Measurements from ENCODE around the gene SELENOW. TPM values are rescaled to one million over a fixed set of nuclear protein-coding genes. Genes with fewer than 3 reads are reported as not detected.

Gene SELENOW
- total and polyA plus RNA-seq, 7 donors, result 329 to 3,138 (median 1,579) TPM

DNA sequence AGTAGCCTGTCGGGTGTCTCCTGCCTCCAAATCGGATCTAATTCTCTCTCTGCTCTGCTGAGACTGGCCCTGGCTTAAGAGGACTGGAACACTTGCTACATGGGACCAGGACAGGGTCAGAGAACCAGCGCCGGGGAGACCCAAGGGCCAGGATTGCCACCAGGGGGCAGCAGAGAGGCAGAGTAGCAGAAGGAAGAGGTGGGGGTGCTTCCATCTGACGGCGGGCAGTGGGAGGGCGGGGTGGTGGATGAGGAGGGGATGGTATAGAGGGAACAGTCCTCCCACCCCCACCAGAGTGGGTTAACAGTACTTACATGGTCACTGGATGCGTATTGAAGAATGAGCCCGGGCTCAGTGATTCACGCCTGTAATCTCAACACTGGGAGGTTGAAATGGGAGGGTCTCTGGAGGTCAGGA, 11.9 kb downstream of the SELENOW start:
- Histone ChIP-seq H3K27me3 (no peaks in the 10 kb centered on the region), H3K4me3 (no peak overlapping the region), H3K9me3 (no peaks in the 10 kb centered on the region), H3K27ac (no peak overlapping the region), H3K36me3 (peaks cover 11 to 26% (median 12%) of the 10 kb centered on the region in 4 donors), H3K4me1 (peaks cover 0 to 15% (median 9%) of the 10 kb centered on the region in 4 donors)
- WGBS, 2 donors, result 7 to 10% methylated on average over 10 of the region's 10 CpGs
- DNase-seq, result peak; percentile 89
- intact Hi-C loops (cut with DNase I), result no loop called here
- no peak for TF ChIP-seq POLR2A (IDR thresholded peaks at IDR 0.05)
- TF ChIP-seq, protein P1, sequence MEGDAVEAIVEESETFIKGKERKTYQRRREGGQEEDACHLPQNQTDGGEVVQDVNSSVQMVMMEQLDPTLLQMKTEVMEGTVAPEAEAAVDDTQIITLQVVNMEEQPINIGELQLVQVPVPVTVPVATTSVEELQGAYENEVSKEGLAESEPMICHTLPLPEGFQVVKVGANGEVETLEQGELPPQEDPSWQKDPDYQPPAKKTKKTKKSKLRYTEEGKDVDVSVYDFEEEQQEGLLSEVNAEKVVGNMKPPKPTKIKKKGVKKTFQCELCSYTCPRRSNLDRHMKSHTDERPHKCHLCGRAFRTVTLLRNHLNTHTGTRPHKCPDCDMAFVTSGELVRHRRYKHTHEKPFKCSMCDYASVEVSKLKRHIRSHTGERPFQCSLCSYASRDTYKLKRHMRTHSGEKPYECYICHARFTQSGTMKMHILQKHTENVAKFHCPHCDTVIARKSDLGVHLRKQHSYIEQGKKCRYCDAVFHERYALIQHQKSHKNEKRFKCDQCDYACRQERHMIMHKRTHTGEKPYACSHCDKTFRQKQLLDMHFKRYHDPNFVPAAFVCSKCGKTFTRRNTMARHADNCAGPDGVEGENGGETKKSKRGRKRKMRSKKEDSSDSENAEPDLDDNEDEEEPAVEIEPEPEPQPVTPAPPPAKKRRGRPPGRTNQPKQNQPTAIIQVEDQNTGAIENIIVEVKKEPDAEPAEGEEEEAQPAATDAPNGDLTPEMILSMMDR (IDR thresholded peaks at IDR 0.05), result peak; percentile 58 to 91 (median 74)

DNA sequence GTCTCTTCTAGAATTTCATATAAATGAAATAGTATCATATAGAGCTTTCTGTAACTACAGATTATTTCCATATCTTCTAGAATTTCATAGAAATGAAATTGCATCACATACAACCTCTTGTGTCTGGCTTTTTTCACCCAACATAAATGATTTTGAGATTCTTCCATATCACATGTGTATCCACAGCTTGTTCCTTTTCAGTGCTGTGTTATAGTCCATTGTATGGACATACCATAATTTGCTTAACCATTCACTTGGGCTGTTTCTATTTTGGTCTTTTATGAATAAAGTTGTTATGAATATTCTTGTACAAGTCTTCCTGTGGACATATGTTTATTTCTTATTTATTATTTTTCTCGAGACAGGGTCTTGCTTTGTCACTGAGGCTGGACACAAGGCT, 14.1 kb downstream of the SELENOW start:
- intact Hi-C loops (cut with DNase I), result no loop called here
- peaks cover 0 to 8% (median 6%) of the 10 kb centered on the region in 4 donors for H3K36me3 ChIP-seq
- no peak overlapping the region for H3K27ac ChIP-seq
- no peaks in the 10 kb centered on the region for H3K27me3 ChIP-seq
- H3K4me1 ChIP-seq, result peaks cover 0 to 15% (median 9%) of the 10 kb centered on the region in 4 donors
- TF ChIP-seq POLR2A (IDR thresholded peaks at IDR 0.05), result no peak
- TF ChIP-seq POLR2AphosphoS5 (IDR thresholded peaks at IDR 0.05), result no peak
- TF ChIP-seq, protein P1 (IDR thresholded peaks at IDR 0.05), result no peak
- TF ChIP-seq EP300 (IDR thresholded peaks at IDR 0.05), result no peak
- no peaks in the 10 kb centered on the region for H3K9me3 ChIP-seq
- H3K4me3 ChIP-seq, result no peak overlapping the region
- WGBS, 2 donors, result 93 to 95% methylated on average over 1 of the region's 1 CpG
- DNase-seq, result no peak

DNA sequence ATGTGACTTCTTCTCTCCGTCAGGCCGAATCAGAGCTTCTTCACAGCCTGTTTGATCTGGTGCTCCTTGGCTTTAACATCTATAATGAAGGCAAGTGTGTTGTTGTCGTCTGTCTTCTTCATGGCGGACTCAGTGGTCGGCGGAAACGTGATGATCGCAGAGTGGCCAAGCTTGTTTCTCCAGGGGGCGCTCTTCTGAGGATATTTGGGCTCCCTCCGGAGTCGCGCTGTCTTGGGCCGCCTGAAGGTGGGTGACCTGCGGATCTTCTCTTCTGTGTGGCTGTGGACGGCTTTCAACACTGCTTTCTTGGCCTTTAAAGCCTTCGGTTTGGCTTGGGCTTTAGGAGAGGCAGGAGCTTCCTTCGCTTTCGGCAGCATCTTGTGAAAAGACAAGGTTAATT, 16.0 kb downstream of the SELENOW start:
- intact Hi-C loops (cut with DNase I), result no loop called here
- WGBS, 2 donors, result 84 to 90% methylated on average over 18 of the region's 18 CpGs

DNA sequence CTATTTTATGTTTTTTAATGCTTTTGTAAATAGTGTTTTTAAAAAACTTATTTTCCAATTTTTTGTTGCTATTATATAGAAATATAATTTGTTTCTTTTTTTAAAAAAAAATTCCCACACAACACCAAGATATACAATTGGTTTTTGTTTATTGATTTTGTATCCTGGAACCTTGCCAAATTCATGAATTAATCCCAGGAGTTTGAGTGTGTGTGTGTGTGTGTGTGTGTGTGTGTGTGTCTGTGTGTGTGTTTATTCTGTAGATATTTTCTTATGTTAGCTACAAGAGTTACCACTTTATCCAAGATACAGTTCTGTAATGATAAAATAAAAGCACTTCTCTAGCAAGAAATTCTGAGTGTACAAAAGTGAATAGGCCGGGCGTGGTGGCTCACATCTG, 18.3 kb downstream of the SELENOW start:
- 51 to 75% methylated on average over 2 of the region's 2 CpGs for WGBS, 2 donors
- H3K36me3 ChIP-seq, result no peaks in the 10 kb centered on the region
- no peaks in the 10 kb centered on the region for H3K4me1 ChIP-seq
- no peaks in the 10 kb centered on the region for H3K27me3 ChIP-seq
- DNase-seq, result no peak
- intact Hi-C loops (cut with DNase I), result no loop called here
- H3K4me3 ChIP-seq, result no peak overlapping the region
- no peak overlapping the region for H3K27ac ChIP-seq
- no peaks in the 10 kb centered on the region for H3K9me3 ChIP-seq
- TF ChIP-seq POLR2AphosphoS5 (IDR thresholded peaks at IDR 0.05) (no peak), EP300 (IDR thresholded peaks at IDR 0.05) (no peak), POLR2A (IDR thresholded peaks at IDR 0.05) (no peak)
- TF ChIP-seq, protein P1 (IDR thresholded peaks at IDR 0.05), result no peak

More for the DNA sequence above, 16.0 kb downstream of the SELENOW start:
- Histone ChIP-seq H3K27me3 (no peaks in the 10 kb centered on the region), H3K27ac (no peak overlapping the region), H3K9me3 (no peaks in the 10 kb centered on the region), H3K4me1 (peaks cover 0 to 7% (median 0%) of the 10 kb centered on the region in 4 donors), H3K36me3 (no peaks in the 10 kb centered on the region), H3K4me3 (no peak overlapping the region)
- DNase-seq, result no peak
- TF ChIP-seq EP300 (IDR thresholded peaks at IDR 0.05), result no peak
- TF ChIP-seq, protein P1 (IDR thresholded peaks at IDR 0.05), result no peak
- TF ChIP-seq POLR2AphosphoS5 (IDR thresholded peaks at IDR 0.05), result no peak
- TF ChIP-seq POLR2A (IDR thresholded peaks at IDR 0.05), result no peak
